DMS 273 (cell line): ENCODE results near the gene HASPIN.

Experiments
- DNase-seq: peaks from one replicate; lab custom pipeline; 2025; ENCODE audit not compliant: unreplicated experiment; lab: John Stamatoyannopoulos, UW

Gene HASPIN

DNA sequence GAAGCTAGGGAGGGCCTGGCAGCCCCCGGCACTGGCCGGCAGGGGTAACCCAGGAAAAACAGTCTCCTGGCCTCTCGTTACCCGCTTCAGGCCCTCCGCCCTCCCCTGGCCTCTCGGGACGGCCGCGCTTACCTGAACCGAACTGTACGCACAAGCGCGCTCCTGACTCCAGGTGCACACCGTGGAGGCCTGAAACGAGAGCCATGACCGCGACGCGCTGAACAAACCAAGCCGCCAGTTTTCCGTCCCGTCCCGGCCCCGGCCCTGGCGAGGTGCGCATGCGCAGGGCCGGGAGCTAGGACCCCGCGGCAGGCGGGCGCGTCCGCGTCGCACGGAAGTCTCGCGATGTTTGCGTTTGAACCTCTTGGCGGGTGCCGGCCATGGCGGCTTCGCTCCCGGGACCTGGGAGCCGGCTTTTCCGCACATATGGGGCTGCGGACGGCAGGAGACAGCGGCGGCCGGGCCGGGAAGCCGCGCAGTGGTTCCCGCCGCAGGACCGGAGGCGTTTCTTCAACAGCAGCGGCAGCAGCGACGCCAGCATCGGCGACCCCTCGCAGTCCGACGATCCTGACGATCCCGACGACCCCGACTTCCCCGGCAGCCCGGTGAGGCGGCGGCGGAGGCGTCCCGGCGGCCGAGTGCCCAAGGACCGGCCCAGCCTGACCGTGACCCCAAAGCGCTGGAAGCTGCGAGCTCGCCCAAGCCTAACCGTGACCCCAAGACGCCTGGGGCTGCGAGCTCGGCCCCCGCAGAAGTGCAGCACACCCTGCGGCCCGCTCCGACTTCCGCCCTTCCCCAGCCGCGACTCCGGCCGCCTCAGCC is at the start of gene HASPIN:
Gene HASPIN, plus strand, starts transcription at position 348 of the 822 bp plus-strand sequence. Its CDS starts 33 bp downstream, at position 381.
- DNase-seq: peak; percentile 96

DNA sequence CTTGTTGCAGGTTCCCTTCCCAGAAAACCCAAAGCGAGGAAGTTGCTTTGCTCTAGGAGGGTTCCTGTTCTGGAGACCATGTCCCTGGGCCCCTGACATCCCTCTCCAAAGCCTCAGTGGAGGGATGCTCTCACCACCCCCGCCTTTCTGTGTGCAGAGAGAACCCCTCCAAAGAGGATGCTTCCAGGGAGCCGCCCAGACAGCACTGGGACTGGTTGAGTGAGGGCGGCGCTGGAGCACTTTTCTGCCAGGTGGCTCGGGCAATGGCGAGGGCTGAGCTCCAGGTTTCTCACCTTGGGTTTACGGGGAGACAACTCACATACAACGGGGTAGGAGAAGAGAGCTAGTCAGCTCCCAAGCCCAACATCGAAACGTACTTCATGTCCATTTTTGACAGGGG is 47.8 kb upstream of the HASPIN start:
- DNase-seq: no peak

DNA sequence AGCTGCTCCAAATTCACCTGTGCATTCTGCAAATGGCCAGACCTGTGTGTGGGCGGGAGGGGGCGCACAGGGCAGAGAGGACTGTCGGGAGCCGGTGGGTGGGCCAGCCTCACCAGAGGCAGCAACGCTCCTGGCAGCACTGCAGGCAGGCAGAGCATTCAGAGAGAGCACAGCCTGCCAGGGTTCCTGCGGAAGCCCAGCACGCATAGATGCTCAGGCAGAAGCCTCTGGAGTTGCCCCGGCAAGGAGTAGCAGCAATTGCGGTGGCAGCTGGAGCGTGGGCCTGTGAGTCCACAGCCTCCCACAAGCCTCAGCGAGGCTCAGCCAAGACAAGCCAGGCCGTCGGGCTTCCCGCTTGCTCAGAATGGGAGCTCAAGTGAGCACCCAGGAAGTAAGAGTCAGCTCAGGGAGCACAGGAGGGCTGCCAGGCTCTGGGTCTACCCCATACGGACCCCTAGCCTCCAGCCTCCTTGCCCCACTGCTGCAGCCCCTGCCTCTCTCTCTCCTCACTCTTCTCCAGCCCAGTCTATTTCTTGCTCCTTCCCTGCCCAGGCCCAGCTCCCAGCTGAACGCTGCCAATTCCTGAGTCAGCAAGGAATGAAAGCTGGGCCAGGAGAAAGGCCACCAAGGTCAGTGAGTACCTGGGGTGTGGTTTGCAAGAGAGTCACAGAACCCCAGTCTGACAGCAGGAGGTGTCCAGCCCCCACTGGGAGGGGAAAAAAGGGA is 45.4 kb upstream of the HASPIN start:
- DNase-seq: no peak

GRCh38 chr17:3678821-3679530 is 44.7 kb upstream of the HASPIN start:
- DNase-seq: no peak

- no peak for DNase-seq
These were observed 44.1 kb upstream of the HASPIN start for GRCh38 chr17:3679531-3680126.

DNA sequence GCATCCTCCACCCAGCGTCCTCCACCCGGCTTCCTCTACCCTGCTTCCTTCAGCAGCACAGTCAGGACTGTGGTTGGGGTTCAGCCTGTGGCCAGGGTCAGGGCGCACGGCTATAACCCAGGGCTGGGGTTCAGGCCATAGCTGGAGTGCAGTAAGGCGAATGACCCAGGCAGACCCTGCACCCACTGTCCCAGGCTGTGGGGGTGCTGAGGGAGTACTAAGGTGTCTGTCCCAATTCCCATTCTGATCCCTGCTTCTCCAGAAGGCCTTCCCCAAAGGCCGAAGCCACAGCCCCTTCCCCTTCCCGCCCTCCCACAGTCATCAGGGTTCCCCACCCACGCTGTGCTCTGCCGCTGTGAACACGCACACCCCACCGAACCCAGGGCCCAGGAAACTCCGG is 42.6 kb upstream of the HASPIN start:
- no peak for DNase-seq

- DNase-seq: no peak
These were observed 42.1 kb upstream of the HASPIN start for GRCh38 chr17:3681565-3681964.

DNA sequence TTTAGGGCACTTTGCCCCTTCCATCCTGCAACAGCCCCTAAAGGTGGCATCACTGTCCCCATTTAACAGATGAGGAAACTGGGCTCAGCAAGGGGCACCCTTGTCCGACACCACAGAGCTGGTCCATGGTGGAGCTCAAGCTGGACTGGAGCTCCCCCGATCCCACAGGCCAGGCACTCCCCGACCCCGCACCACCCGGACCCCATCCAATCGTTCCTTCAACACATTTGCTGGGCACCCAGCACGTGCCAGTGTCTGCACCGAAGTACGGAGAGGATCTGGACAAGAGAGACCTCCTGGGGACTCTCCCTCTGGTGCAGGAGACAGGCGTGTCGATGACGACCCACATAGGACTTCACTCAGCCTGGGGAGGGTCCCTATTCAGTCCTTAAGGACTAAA is 41.7 kb upstream of the HASPIN start:
- no peak for DNase-seq

DNA sequence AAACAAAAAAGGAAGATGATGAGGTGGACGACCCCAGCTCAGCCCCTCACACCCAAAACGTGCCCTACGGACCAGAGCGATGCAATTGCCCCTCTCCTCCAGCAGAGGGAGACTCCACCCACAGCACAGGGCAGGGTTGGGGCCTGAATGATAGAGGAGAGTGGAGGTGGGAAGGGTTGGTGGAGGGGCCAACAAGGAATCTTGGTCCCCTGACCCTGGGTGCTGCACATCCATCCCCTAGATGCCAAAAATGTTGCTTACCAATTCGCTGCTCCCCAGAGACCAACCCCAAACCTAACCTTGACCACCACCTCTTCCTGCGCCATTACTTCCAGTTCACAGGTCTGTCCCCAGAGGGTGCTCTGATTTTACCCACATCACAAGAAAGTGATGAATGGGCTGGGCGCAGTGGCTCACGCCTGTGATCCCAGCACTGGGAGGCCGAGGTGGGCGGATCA is 40.6 kb upstream of the HASPIN start:
- DNase-seq: peak; percentile 64

GRCh38 chr17:3685174-3685573 is 38.5 kb upstream of the HASPIN start:
- DNase-seq: no peak

DNA sequence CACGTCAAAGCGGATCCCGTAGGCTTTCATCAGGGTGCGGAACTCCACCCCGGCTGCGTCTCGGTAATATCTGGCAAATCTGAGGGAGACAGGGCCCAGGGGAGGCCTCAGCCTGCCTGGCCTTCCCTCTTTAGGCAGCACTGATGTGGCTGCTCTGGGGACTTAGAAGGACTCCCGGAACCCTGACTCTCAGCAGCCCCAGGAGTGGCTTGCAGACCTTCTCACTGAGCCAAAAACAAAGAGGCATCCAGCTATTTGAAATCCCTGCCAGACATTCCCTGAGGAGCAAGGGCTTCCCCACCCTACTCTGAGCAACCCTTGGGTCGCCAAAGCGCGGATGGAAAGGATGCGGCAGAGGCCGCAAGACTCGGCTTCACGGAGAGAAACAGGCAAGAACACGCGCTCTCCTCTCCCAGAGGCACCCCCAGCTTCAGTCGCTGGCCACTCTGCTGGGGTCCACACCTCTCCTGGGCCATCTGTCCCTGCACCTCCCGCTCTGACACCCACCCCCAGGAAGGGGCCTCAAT is 35.6 kb upstream of the HASPIN start:
- no peak for DNase-seq

DNA sequence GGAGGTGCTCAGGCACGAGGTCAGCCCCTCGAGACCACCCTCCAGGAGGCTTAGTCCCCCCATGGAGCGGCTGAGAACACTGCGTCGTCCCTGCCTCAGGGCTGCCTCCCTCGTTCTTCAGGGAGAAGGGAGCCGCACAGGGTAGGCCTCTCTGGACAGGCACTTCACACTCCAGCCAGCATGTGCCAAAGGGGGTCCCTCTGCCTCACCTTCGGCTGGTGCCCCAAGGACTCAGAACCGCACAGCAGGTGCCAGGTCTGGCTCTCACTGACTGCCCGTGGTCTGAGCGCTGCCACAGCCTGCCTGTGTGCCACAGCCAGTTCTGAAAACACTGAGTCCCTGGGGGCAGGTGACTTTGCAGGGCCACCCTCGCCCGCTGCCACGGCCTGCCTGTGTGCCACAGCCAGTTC is 34.8 kb upstream of the HASPIN start:
- DNase-seq: no peak

- no peak for DNase-seq
These were observed 34.2 kb upstream of the HASPIN start for GRCh38 chr17:3689262-3690093.

DNA sequence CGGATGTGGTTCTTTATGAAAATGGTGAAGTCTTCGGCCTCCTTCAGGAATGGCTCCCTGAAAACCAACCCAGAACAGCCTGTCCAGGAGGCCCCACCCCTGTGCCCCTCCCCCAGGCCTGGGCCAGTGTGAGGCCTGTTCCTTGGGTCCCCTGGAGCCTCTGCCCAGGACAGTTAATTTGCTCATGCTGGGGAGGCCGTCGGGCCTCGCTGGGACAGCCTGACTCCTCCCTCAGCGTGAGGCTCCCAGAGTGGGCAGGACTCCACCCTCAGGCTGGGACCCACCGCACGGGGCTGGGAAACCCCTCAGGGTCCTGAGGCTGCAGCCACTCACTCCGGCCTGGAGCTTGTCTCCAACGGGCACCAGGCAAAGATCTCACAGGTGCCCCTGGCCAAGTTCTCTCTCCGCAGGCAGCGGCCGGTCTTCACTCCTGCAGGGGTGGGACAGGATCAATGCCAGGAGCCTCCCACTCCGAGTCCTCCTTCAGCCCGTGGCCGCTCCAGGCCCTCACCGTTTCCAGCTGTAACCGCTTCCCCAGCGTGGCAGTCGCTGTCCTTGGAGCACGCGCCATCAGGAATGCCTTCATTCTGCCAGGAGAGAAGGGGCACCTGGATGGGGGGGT is 33.5 kb upstream of the HASPIN start:
- DNase-seq: no peak

GRCh38 chr17:3691617-3692067 is 32.1 kb upstream of the HASPIN start:
- no peak for DNase-seq

GRCh38 chr17:3692346-3692745 is 31.4 kb upstream of the HASPIN start:
- DNase-seq: no peak

- no peak for DNase-seq
These were observed 30.6 kb upstream of the HASPIN start for GRCh38 chr17:3693141-3693540.

GRCh38 chr17:3693829-3694231 is 29.9 kb upstream of the HASPIN start:
- no peak for DNase-seq

GRCh38 chr17:3695129-3695722 is 28.5 kb upstream of the HASPIN start:
- DNase-seq: peak; percentile 71
